ENCODE results near the gene PRKCB. TPM values are rescaled to one million over a fixed set of nuclear protein-coding genes. Genes with fewer than 3 reads are reported as not detected.
"Not testable (repeated sequence)": the region's sequence is repeated elsewhere in the genome, so short reads cannot be mapped to it uniquely, and the experiment has no call there.

Gene PRKCB
- total RNA-seq, 6 donors from 2014 or later, result 9.6 to 28.0 (median 13.9) TPM

GRCh38 chr16:24235806-24236205 is 400.0 kb downstream of the PRKCB start:
- H3K27ac ChIP-seq, result no peak overlapping the region
- no peak overlapping the region for H3K4me3 ChIP-seq
- H3K27me3 ChIP-seq, result no peaks in the 10 kb centered on the region
- TF ChIP-seq, protein P1, sequence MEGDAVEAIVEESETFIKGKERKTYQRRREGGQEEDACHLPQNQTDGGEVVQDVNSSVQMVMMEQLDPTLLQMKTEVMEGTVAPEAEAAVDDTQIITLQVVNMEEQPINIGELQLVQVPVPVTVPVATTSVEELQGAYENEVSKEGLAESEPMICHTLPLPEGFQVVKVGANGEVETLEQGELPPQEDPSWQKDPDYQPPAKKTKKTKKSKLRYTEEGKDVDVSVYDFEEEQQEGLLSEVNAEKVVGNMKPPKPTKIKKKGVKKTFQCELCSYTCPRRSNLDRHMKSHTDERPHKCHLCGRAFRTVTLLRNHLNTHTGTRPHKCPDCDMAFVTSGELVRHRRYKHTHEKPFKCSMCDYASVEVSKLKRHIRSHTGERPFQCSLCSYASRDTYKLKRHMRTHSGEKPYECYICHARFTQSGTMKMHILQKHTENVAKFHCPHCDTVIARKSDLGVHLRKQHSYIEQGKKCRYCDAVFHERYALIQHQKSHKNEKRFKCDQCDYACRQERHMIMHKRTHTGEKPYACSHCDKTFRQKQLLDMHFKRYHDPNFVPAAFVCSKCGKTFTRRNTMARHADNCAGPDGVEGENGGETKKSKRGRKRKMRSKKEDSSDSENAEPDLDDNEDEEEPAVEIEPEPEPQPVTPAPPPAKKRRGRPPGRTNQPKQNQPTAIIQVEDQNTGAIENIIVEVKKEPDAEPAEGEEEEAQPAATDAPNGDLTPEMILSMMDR (IDR thresholded peaks at IDR 0.05), result no peak
- no peaks in the 10 kb centered on the region for H3K36me3 ChIP-seq
- no peak for ATAC-seq (ENCODE audit: low FRiP score in 2 of 2)
- DNase-seq, result no peak
- H3K4me1 ChIP-seq, result no peaks in the 10 kb centered on the region
- WGBS, 2 donors, result 68 to 83% methylated on average over 2 of the region's 2 CpGs
- H3K9me3 ChIP-seq, result peaks cover 0 to 10% (median 4%) of the 10 kb centered on the region in 4 donors

DNA sequence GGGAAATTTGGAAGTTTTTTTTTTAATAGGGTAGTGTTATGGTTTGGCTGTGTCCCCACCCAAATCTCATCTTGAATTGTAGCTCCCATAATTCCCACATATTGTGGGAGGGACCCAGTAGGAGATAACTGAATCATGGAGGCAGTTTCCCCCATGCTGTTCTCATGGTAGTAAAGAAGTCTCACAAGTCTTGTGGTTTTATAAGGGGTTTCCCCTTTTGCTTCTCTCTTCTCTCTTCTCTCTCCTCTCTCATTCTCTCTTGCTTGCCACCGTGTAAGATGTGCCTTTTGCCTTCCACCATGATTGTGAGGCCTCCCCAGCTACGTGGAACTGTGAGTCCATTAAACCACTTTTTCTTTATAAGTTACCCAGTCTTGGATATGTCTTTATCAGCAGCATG is 403.1 kb downstream of the PRKCB start:
- H3K27me3 ChIP-seq; H3K27ac ChIP-seq; H3K4me1 ChIP-seq; H3K4me3 ChIP-seq; DNase-seq; ATAC-seq (ENCODE audit: low FRiP score in 2 of 2); H3K36me3 ChIP-seq: not testable (repeated sequence)
- WGBS, 2 donors, result 73 to 77% methylated on average over 2 of the region's 2 CpGs
- peaks cover 0 to 10% (median 4%) of the 10 kb centered on the region in 4 donors for H3K9me3 ChIP-seq

DNA sequence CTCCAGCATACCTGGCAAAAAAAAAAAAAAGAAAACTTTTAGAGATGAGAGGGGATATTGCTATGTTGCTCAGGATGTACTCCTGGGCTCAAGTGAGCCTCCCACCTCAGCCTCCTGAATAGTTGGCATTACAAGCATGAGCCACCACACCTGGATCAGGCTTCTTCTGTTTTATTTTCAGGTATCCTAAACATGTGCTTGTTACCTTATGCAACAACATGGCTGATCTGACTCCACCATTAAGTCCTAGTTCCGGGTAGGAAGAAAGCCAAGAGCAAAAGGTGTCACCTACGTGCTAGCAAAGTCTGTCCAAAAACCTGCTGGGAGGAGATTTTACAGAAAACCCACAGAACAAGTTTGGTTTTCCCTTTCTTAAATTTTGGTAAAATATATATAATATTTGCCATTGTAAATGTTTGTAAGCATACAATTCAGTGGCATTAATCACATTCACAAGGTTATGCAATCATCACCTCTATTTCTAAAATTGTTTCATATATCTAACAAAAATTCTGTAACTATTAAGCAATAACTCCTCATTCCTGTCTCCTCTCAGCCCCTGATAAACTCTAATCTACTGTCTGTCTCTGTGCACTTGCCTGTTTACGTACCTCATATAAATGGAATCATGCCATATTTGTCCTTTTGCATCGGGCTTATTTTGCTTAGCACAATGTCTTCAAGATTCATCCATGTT is 411.3 kb downstream of the PRKCB start:
- ATAC-seq (ENCODE audit: low FRiP score in 2 of 2), result no peak
- no peak overlapping the region for H3K27ac ChIP-seq
- no peak overlapping the region for H3K4me3 ChIP-seq
- no peaks in the 10 kb centered on the region for H3K9me3 ChIP-seq
- no peak for DNase-seq
- 86 to 90% methylated on average over 4 of the region's 4 CpGs for WGBS, 2 donors
- H3K27me3 ChIP-seq, result no peaks in the 10 kb centered on the region
- H3K36me3 ChIP-seq, result no peaks in the 10 kb centered on the region
- H3K4me1 ChIP-seq, result no peaks in the 10 kb centered on the region
- TF ChIP-seq, protein P1 (IDR thresholded peaks at IDR 0.05), result no peak
- TF ChIP-seq POLR2A (IDR thresholded peaks at IDR 0.05) (no peak), EP300 (IDR thresholded peaks at IDR 0.05) (no peak), POLR2AphosphoS5 (IDR thresholded peaks at IDR 0.05) (no peak)

DNA sequence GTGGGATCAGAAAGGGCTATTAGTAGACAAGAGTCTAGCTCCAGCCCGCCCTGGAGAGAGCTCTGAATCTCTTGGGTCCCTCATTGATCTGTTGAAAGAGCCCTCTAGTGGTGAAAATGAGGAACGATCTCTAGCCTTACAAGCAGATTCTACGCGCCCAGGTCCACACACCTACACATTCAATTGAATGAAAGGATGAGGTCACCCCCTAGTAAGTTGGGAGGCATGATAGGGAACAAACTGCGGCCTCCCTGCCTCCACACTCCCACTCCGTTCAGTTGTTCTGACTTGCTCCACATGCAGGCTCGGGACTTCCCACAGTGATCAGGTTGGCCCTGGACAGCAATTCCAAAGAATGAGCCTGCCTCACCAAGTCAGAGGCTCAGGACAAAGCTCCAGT is 417.4 kb downstream of the PRKCB start:
- no peak overlapping the region for H3K27ac ChIP-seq
- no peak for TF ChIP-seq POLR2A (IDR thresholded peaks at IDR 0.05)
- TF ChIP-seq, protein P1 (IDR thresholded peaks at IDR 0.05), result peak; percentile 24 to 57 (median 49)
- ATAC-seq (ENCODE audit: low FRiP score in 2 of 2) (peak in 1 of 2 donors; percentile 65), DNase-seq (peak in 1 of 2 donors; percentile 23)
- H3K9me3 ChIP-seq, result no peaks in the 10 kb centered on the region
- no peaks in the 10 kb centered on the region for H3K36me3 ChIP-seq
- 15 to 23% methylated on average over 7 of the region's 7 CpGs for WGBS, 2 donors
- no peaks in the 10 kb centered on the region for H3K4me1 ChIP-seq
- H3K27me3 ChIP-seq, result peaks cover 0 to 12% (median 5%) of the 10 kb centered on the region in 4 donors
- no peak overlapping the region for H3K4me3 ChIP-seq

DNA sequence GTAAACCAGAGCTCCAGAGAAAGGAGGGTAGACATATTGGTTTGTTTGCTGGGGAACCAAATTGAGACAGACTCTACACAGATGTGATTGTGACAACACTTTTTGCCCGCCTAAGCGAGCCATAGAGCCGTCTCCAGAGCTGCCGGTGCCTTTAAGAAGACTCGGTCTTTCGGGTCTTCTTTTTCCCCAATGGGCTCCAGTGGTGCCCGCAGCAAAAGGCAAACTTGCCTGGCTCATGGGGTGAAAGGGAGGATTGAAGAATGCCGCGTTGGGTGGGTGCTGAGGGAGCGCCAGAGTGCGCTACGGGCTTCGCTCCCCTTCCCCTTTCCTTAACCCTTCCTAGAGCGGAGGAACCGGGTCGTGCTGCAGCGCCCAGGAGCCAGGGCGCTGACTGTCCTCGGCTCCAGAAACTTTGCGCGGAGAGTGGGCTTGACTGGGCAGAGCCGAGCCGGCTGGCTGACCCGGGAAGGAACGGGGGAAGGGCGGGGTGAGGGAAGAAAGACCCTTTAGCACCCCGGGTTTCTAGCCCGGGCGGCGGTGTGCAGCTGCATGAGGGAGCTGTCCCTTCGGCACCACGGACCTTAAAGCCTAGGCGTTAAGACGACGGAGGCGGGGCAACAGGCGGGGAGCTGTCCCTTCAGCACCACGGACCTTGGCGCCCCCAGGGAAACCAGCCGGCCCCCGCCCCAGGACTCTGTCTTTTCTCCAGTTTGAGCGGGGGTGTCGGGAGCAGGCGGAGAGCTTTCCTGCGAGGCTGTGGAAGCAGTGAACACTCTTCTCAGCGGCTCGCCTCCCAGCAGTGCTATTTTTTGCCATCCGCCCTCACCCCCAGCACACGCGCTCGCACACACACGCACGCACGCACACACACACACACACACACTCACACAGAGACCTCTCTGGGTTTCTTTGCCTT is 419.9 kb downstream of the PRKCB start, which contains the start of gene CACNG3:
Gene CACNG3, plus strand, starts transcription at position 880 of the 916 bp plus-strand sequence. CDS start 420 bp downstream, outside the sequence.
- Histone ChIP-seq H3K27ac (no peak within 1 kb of the TSS), H3K36me3 (no peaks in the 10 kb centered on the region), H3K9me3 (no peaks in the 10 kb centered on the region), H3K4me1 (no peaks in the 10 kb centered on the region), H3K4me3 (no peak within 1 kb of the TSS), H3K27me3 (peaks cover 0 to 12% (median 5%) of the 10 kb centered on the region in 4 donors)
- DNase-seq, result peak; percentile 38 to 85
- TF ChIP-seq POLR2A (IDR thresholded peaks at IDR 0.05), result no peak
- no peak for TF ChIP-seq EP300 (IDR thresholded peaks at IDR 0.05)
- no peak for TF ChIP-seq POLR2AphosphoS5 (IDR thresholded peaks at IDR 0.05)
- TF ChIP-seq, protein P1 (IDR thresholded peaks at IDR 0.05), result no peak
- peak; percentile 43 to 56 for ATAC-seq (ENCODE audit: low FRiP score in 2 of 2)
- 3 to 6% methylated on average over 18 to 52 of the region's 54 CpGs for WGBS, 2 donors

Measured in upper lobe of left lung (tissue), 6 donors.